ENCODE measurements around the gene ERP29. TPM values are rescaled to one million over a fixed set of nuclear protein-coding genes. Genes with fewer than 3 reads are reported as not detected.
"Not testable (repeated sequence)": the region's sequence is repeated elsewhere in the genome, so short reads cannot be mapped to it uniquely, and the experiment has no call there.

The ERP29 gene
- polyA plus RNA-seq, 3 donors = 72.0 to 96.6 (median 76.8) TPM

DNA sequence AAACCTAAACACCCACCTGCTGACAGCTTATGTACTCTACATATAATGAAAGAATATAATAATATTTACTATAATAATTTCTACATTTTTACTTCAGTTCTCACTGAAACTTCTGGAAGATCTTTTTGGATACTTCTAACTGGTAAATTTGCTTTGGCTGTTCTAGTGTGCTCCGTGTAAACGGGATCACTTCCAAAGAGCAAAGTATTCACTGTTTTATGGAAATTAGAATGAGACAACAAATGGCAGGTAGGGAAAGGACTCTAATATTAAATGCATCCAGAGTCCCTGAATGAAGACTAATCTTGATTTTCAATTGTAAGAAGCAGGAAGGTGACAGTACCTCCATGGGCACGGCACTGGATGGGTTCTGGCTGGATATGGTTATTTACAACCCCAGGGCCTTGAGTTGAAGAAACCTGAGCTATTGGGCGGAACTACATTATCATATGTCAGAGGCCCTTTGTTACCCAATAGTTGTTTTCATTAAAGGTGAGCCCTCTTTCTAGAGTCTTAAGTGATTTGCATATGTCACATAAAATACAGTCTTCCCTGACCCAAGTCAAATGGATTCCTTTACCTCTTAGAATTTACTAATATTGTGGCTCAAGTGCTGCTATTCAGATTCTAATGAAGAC is 10.7 kb downstream of the ERP29 start:
- WGBS, 3 donors = 77 to 91% (median 87%) methylated on average over 4 of the region's 4 CpGs
- no peak overlapping the region for H3K27ac ChIP-seq (ENCODE audit: low read depth, low read length)

DNA sequence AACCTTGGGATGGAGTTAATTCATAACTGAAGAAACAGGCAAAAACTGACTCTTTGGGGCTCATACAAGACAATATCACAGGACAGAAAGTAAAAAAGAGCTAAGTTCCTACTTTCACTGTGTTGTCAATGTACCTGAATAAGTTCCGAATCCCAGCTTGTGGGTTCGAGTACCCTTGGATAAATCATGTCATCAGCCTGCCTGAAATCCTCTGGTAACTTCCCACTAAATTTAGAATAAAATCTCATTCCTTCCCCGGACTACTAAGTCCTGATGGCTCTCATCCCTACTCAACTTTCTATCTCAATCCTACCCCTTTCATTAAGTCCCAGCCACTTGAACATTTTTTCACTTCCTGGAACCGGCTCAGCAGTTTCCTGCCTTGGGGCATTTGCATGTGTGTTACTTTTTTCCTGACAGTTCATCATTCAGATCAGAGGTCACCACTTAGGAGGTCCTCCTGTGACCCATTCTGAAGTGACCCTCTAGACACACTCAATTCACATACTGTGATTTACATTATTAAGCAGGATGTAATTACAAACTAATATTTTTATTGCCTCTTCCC is 12.7 kb downstream of the ERP29 start:
- 70 to 82% (median 75%) methylated on average over 4 of the region's 4 CpGs for WGBS, 3 donors
- H3K27ac ChIP-seq (ENCODE audit: low read depth, low read length) = no peak overlapping the region

DNA sequence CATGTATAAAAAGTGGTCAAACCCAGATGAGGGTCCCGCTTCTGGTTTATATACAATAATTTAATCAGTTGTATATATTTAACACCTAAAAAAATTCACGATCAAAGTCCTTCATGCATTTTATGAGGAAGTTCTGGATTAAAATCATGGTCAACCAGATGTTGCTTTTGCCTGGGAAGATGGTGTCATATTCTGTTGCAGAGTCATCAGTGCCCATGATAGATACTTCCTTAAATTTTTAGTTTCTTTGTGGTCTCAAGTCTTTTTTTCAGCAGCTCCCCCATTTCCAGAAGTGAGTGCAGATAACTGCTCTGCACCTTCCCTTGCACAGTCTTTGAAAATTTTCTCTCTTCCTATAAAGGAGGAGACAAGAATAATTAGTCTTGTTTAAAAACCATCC is 16.1 kb downstream of the ERP29 start:
- WGBS, 3 donors = 77 to 94% (median 79%) methylated on average over 2 of the region's 2 CpGs
- no peak overlapping the region for H3K27ac ChIP-seq (ENCODE audit: low read depth, low read length)

DNA sequence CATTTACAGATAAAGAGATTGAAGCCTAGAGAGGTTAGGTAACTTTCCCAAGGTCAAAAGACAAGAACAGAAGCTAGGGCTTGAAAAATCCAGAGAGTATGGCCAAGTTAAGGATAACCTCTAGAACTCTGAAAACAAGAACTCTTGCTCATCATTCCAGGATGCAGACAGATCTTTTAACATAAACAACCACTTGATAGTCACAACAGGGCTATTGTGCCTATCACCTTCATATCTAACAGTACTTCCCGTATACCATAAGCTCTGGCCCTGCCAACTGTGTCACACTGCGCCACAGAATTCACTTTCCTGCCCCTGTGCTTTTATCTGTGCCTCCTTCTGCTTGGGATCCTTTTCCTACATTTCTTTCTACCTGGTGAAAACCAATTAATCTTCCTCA is 18.2 kb downstream of the ERP29 start:
- 73 to 90% (median 85%) methylated on average over 2 of the region's 2 CpGs for WGBS, 3 donors
- H3K27ac ChIP-seq (ENCODE audit: low read depth, low read length) = no peak overlapping the region

DNA sequence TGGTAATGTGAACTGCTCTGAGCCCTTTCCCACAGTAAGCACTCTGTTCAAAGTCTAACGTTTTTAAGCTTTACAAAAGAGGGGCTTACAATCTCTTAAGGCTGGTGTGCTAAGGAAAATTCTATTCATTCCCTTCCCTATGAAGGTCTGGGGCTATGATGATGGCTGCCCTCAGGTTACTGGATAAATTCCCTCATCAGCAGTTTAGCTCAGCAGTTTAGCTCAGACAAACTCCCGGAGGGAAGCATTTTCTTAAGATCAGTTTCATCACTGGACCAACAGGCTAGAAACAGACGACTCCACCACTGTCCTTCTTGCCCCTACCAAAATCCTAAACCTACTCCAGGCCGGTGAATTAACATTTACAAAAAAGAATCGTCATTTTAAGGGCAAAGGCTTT is 19.1 kb downstream of the ERP29 start:
- H3K27ac ChIP-seq (ENCODE audit: low read depth, low read length) = no peak overlapping the region
- 85 to 89% (median 88%) methylated on average over 5 of the region's 5 CpGs for WGBS, 3 donors

DNA sequence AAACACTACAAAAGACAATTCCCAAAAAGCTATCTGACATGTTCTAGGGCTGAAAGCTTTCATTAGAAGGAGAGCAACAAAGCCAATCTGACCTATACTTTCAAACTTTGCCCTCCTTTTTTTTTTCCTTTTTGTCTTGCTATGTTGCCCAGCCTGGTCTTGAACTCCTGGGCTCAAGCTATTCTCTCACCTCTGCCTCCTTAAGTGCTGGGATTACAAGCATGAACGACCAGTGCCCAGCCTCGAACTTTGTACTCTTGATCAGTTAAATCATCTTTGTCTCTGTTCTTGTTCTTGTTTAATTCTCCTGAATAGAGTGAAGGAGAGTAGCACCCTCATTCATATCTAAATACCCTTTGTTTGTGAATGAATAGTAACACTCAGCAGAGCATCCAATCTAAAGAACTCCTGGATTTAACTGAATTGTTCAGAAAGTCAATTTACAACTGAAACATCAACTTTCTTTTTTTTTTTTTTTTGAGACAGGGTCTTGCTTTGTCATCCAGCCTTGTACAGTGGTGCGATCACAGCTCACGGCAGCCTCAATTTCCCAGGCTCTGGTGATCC is 22.1 kb downstream of the ERP29 start:
- no peak overlapping the region for H3K27ac ChIP-seq (ENCODE audit: low read depth, low read length)
- 75 to 88% (median 86%) methylated on average over 4 of the region's 4 CpGs for WGBS, 3 donors

DNA sequence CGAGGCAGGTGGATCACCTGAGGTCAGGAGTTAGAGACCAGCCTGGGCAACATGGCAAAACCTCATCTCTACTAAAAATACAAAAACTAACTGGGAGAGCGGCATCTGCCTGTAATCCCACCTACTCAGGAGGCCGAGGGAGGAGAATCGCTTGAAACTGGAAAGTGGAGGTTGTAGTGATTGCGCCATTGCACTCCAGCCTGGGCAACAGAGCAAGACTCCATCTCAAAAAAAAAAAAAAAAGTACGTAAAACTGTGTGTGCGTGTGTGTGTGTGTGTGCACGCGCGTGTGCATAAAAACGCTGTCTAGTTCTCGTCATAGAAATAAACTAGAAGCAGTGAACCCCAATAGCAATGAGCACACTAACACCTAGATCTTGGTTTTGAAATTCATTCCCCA is 23.4 kb downstream of the ERP29 start:
- WGBS, 3 donors = 96 to 98% (median 97%) methylated on average over 12 of the region's 12 CpGs
- H3K27ac ChIP-seq (ENCODE audit: low read depth, low read length) = not testable (repeated sequence)

DNA sequence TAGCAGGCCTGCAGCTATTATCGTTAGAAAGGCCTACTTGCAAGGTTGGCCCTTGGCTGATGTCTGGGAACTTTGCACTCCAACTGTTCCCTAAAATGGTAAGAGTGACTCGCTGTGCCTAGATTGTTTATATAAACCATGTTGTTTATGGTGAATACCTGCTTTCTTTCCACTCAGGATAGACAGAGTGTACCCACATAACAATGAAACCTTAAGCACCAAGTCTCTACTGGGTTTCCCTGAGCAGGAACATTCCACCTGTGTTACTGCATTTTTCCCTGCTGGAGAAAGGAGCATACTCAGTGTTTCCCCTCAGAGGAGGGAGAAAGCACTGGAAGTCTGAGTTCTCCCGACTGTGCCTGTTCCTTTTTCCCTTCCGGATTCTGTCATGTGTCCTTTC is 32.8 kb downstream of the ERP29 start:
- 83 to 85% (median 84%) methylated on average over 4 of the region's 4 CpGs for WGBS, 3 donors
- no peak overlapping the region for H3K27ac ChIP-seq (ENCODE audit: low read depth, low read length)

DNA sequence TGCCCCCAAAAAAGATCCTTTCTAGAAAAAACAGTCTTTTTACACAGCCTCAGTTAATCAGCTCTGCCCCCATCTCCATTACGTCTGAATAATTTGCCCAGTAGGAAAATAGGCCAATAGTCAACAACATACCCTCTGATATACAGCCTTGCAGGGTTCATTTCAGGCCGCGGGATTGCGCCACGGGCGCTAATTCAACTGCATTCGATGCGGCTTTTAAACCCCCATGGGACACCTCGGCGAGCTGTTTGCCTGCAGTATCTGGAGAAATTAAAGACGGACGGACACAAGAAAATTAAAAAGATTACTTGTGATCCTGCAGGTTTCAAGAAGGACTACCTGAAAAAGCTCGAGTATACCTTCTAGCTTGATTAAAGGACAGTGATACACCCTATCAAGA is 36.1 kb downstream of the ERP29 start:
- no peak overlapping the region for H3K27ac ChIP-seq (ENCODE audit: low read depth, low read length)
- 91 to 93% (median 93%) methylated on average over 13 of the region's 13 CpGs for WGBS, 3 donors

DNA sequence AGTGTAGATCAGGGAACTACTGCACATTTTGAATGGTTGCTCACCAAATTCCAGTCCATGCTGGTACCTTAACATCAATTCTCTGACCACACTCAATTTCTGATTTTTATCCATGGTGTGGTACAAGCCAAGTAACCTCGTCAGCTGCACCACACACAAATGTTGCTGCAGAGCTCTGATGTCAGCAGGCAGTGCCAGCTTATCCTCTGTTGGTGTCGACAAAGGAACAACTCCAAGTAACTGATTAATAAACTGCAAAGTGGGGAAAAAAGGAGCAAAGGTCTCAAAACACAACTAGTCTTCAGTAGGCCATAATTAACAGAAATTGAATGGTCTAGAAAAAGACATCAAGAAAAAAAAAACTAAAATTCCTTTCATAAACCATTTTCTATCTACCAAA is 47.9 kb downstream of the ERP29 start:
- WGBS, 3 donors = 59 to 96% (median 91%) methylated on average over 2 of the region's 2 CpGs

DNA sequence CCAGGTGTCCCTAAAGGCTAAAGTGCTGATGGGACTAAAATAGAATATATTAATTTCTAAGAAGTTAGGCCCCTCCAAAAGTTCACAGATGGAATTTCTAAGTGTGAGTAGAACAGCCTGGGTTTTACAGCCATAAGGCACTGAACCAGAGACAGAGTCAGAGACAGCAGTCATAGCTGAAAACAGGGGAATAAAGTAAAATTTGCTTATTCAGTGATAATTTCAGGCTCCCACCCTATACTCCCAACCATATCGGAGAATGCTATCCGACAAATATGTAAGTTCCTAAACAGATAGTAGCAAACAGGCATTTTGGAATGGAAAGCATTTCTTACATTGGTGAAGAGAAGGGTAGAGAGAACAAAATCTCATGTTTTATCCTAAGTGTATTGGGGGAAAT is 50.0 kb downstream of the ERP29 start:
- H3K27ac ChIP-seq (ENCODE audit: low read depth, low read length) = no peak overlapping the region
- WGBS, 3 donors = 95 to 98% (median 96%) methylated on average over 2 of the region's 2 CpGs

More for the DNA sequence above, 47.9 kb downstream of the ERP29 start:
- no peak overlapping the region for H3K27ac ChIP-seq (ENCODE audit: low read depth, low read length)

DNA sequence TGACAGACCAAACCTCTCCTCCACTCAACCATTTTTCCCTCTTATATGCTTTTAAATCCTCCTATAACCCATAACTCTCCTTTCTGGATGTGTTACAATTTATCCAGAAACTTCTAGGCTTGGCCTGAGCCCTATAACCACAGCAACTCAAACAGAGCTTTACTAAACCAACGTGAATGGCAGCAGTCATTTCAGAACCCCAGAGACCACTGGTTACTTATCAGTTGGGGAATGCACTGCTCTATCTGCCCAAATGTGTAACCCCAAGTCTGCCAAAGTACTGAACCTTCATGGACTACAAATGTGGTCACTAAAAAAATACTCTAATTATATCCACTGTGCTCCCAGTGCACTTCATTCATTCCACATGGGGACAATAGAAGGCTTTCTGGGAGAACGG is 53.3 kb downstream of the ERP29 start:
- no peak overlapping the region for H3K27ac ChIP-seq (ENCODE audit: low read depth, low read length)
- 79 to 87% (median 82%) methylated on average over 2 of the region's 2 CpGs for WGBS, 3 donors

Other genes with a start within 250 kb of the ERP29 start
- gene ALDH2, start 246.5 kb upstream of the ERP29 start, polyA plus RNA-seq = 100 to 1,000 TPM in 2 of 3 donors, 10 to 100 TPM in 1; 69.4 to 600 (median 203) TPM
- 10 to 100 TPM; 10.9 to 23.9 (median 15.5) TPM for gene MAPKAPK5, start 171.2 kb upstream of the ERP29 start, polyA plus RNA-seq
- gene TMEM116, start 261 bp upstream of the ERP29 start, polyA plus RNA-seq = 1 to 10 TPM; 5.1 to 6.1 (median 5.5) TPM
- gene NAA25, start 95.4 kb downstream of the ERP29 start, polyA plus RNA-seq = 1 to 10 TPM; 4.0 to 6.5 (median 4.3) TPM
- gene TRAFD1, start 112.1 kb downstream of the ERP29 start, polyA plus RNA-seq = 10 to 100 TPM in 2 of 3 donors, 1 to 10 TPM in 1; 8.4 to 21.7 (median 16.2) TPM